Ascending aorta (tissue), 2 donors: ENCODE measurements around the gene MCU. TPM values are rescaled to one million over a fixed set of nuclear protein-coding genes. Genes with fewer than 3 reads are reported as not detected.
"Not testable (repeated sequence)": the region's sequence is repeated elsewhere in the genome, so short reads cannot be mapped to it uniquely, and the experiment has no call there.

Experiments
- DNase-seq, 2 donors: peaks; one replicate each; pipeline ENCODE4 v3.0.0-alpha.2; 2019; ENCODE audit warnings: low spot score in 2 of 2
- H3K27ac ChIP-seq, 2 donors: fragments of 200-600 bp; sonication (generic); one replicate each; pipeline ENCODE4 v1.5.1; 2016 to 2017; ENCODE audit warnings: mild to moderate bottlenecking in 1 of 2
- H3K27me3 ChIP-seq: fragments of 200-600 bp; sonication (generic); one replicate; pipeline ENCODE4 v1.5.1; 2017
- H3K36me3 ChIP-seq, 2 donors: fragments of 200-600 bp; sonication (generic); one replicate each; pipeline ENCODE4 v1.5.1; 2016
- H3K4me1 ChIP-seq, 2 donors: fragments of 200-600 bp; sonication (generic); one replicate each; pipeline ENCODE4 v1.5.1; 2016 to 2017; ENCODE audit warnings: mild to moderate bottlenecking in 1 of 2
- H3K4me3 ChIP-seq, 2 donors: fragments of 200-600 bp; sonication (generic); one replicate each; pipeline ENCODE4 v1.5.1; 2016 to 2017; ENCODE audit warnings: mild to moderate bottlenecking in 1 of 2
- H3K9me3 ChIP-seq, 2 donors: fragments of 200-600 bp; sonication (generic); one replicate each; pipeline ENCODE4 v1.5.1; 2016
- intact Hi-C: fragments of 100-400 bp; cut with DNase I; formaldehyde crosslinking; loops from one replicate; pipeline ENCODE4 v1.15.1; 2023
- total RNA-seq: library from RNA; depleted of rRNA; stranded (reverse); fragments of >200 nt; gene quantifications from one replicate; pipeline ENCODE4 v1.1.0, GENCODE V29; 2016
- TF ChIP-seq, protein P1 (sequence below), 3 experiments: fragments of 200-600 bp in 2 of 3; fragments of 450-650 bp in 1 of 3; sonication (generic) in 2 of 3; IDR thresholded peaks; one replicate each; pipeline ENCODE4 v1.5.1; 2016 to 2019; ENCODE audit warnings: antibody characterized with exemption in 3 of 3, mild to moderate bottlenecking in 1 of 3, moderate library complexity in 1 of 3

Gene MCU
- total RNA-seq, 1 donor from 2014 or later, result 22.0 TPM

DNA sequence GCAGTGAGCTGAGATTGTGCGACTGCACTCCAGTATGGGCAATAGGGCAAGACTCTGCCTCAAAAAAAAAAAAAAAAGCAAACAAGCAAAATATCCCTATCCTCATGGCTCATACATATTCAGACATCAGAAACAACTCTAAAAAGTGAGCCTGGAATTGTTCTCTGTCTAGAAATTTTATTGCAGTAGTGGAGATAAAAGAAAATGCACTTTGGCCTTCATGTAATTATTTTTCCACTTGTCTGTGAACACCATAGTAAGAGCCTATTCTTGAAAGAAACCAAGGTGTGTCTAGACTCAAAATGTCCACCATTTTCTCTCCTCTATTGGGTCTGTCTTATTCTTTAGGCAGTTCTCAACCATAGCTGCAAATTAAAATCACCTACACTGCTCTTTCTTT, 30.5 kb upstream of the MCU start:
- intact Hi-C loops, result no loop called here
- TF ChIP-seq, protein P1, sequence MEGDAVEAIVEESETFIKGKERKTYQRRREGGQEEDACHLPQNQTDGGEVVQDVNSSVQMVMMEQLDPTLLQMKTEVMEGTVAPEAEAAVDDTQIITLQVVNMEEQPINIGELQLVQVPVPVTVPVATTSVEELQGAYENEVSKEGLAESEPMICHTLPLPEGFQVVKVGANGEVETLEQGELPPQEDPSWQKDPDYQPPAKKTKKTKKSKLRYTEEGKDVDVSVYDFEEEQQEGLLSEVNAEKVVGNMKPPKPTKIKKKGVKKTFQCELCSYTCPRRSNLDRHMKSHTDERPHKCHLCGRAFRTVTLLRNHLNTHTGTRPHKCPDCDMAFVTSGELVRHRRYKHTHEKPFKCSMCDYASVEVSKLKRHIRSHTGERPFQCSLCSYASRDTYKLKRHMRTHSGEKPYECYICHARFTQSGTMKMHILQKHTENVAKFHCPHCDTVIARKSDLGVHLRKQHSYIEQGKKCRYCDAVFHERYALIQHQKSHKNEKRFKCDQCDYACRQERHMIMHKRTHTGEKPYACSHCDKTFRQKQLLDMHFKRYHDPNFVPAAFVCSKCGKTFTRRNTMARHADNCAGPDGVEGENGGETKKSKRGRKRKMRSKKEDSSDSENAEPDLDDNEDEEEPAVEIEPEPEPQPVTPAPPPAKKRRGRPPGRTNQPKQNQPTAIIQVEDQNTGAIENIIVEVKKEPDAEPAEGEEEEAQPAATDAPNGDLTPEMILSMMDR (IDR thresholded peaks at IDR 0.05), result no peak
- H3K27ac ChIP-seq, result no peak overlapping the region
- H3K9me3 ChIP-seq, result no peaks in the 10 kb centered on the region
- no peak for DNase-seq
- H3K27me3 ChIP-seq, result no peaks in the 10 kb centered on the region
- H3K4me3 ChIP-seq, result no peak overlapping the region
- no peaks in the 10 kb centered on the region for H3K4me1 ChIP-seq
- no peaks in the 10 kb centered on the region for H3K36me3 ChIP-seq

DNA sequence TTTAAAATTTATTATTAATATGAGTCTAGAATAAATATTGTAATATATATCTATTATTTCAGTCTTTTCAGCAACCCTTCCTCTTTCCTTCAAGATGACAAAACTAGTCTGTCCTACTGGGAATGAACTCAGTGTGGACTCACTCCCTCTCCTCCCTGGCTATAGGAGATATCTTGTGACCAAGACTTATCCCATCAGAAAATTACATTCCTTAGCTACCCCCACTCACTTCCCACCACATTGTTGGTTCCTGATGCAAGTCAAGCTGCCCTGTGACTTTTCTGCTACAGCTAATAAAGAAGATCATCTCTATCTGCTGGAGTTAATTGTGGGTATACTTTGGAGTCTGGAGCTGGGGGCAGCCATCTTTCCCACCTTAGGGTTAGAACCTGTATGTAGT, 28.0 kb upstream of the MCU start:
- no peak overlapping the region for H3K4me3 ChIP-seq
- H3K27ac ChIP-seq, result no peak overlapping the region
- no peaks in the 10 kb centered on the region for H3K27me3 ChIP-seq
- H3K36me3 ChIP-seq, result no peaks in the 10 kb centered on the region
- no peaks in the 10 kb centered on the region for H3K9me3 ChIP-seq
- TF ChIP-seq, protein P1 (IDR thresholded peaks at IDR 0.05), result no peak
- H3K4me1 ChIP-seq, result no peaks in the 10 kb centered on the region
- intact Hi-C loops, result no loop called here
- no peak for DNase-seq

DNA sequence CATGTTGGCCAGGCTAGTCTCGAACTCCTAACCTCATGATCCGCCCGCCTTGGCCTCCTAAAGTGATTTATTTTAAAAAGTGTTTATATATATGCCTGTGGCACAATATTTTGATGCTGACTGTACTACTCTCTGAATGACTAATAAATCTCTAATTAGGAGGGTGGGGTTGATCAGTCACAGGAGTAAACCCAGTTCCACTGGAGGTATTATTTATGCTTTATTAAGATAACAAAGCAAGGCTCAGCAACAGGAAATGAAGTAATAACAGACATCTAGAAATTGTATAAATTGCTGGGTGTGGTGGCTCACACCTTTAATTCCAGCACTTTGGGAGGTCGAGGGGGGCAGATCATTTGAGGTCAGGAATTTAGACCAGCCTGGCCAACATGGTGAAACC, 26.0 kb upstream of the MCU start:
- Histone ChIP-seq H3K36me3 (no peaks in the 10 kb centered on the region), H3K4me1 (no peaks in the 10 kb centered on the region), H3K27me3 (no peaks in the 10 kb centered on the region), H3K27ac (no peak overlapping the region), H3K4me3 (no peak overlapping the region), H3K9me3 (no peaks in the 10 kb centered on the region)
- TF ChIP-seq, protein P1 (IDR thresholded peaks at IDR 0.05), result no peak
- DNase-seq, result no peak
- intact Hi-C loops, result no loop called here

DNA sequence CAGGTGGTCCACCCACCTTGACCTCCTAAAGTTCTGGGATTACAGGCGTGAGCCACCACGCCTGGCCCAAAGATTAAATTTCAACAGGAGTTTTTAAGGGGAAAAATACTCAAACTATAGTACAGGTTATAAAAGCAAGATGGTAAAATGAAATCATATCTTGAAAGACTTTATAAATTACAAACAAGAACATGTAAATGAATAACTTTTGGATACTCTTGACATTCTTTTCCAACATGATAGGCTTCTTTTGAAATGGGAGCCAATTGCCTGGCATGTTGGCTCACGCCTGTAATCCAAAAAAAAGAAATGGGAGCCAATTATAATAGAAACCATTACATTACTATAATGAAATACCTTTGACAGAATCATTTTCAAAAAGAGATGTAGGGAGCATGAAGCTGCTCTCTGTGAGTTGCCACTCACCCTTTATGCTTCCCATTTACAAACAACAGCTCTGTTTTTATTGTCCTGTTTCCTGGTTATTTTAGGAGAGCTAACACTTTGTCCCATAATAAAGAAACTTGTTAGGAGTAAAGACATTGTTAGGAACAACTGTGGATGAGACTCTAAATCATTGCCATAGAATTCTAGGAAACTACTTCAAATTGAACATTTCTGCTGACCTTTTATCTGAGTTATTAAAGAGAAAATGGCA, 24.6 kb upstream of the MCU start:
- H3K36me3 ChIP-seq, result no peaks in the 10 kb centered on the region
- H3K27ac ChIP-seq, result no peak overlapping the region
- DNase-seq, result no peak
- TF ChIP-seq, protein P1 (IDR thresholded peaks at IDR 0.05), result no peak
- no peaks in the 10 kb centered on the region for H3K9me3 ChIP-seq
- H3K4me3 ChIP-seq, result no peak overlapping the region
- no peaks in the 10 kb centered on the region for H3K4me1 ChIP-seq
- intact Hi-C loops, result no loop called here
- no peaks in the 10 kb centered on the region for H3K27me3 ChIP-seq

DNA sequence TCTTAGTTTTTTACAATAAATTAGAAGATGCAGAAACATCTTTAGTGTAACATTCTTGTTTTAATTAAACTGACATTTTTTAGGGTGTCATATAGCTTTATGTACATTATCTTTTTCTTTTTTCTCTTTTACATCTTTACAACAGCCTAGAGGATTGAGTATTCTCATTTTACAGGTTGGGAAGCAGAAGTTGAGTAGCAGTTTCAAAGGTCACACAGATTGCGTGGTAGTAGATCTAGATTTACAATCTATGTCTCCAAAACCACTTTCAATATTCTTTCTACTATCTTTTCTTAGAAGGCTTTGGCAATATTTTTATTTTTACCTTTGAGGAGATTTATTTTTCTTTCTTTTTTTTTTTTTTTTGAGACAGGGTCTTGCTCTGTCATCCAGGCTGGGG, 18.7 kb upstream of the MCU start:
- no peak for DNase-seq

DNA sequence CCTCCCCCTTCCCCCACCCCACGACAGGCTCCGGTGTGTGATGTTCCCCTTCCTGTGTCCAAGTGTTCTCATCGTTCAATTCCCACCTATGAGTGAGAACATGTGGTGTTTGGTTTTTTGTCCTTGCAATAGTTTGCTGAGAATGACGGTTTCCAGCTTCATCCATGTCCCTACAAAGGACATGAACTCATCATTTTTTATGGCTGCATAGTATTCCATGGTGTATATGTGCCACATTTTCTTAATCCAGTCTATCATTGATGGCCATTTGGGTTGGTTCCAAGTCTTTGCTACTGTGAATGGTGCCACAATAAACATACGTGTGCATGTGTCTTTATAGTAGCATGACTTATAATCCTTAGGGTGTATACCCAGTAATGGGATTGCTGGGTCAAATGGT, 17.8 kb upstream of the MCU start:
- H3K4me1 ChIP-seq, H3K9me3 ChIP-seq, H3K27me3 ChIP-seq, DNase-seq, H3K4me3 ChIP-seq, intact Hi-C loops, H3K36me3 ChIP-seq, H3K27ac ChIP-seq: not testable (repeated sequence)

More for the DNA sequence above, 18.7 kb upstream of the MCU start:
- no peaks in the 10 kb centered on the region for H3K36me3 ChIP-seq
- no peaks in the 10 kb centered on the region for H3K27me3 ChIP-seq
- intact Hi-C loops, result no loop called here
- TF ChIP-seq, protein P1 (IDR thresholded peaks at IDR 0.05), result no peak
- H3K27ac ChIP-seq, result no peak overlapping the region
- no peak overlapping the region for H3K4me3 ChIP-seq
- H3K9me3 ChIP-seq, result no peaks in the 10 kb centered on the region
- H3K4me1 ChIP-seq, result no peaks in the 10 kb centered on the region
